SK-N-SH (cell line): ENCODE measurements around the gene LHX6. TPM values are rescaled to one million over a fixed set of nuclear protein-coding genes. Genes with fewer than 3 reads are reported as not detected.

Source experiments
- CTCF ChIA-PET: fragments of 300-600, 350-600 bp; formaldehyde crosslinking; extraction: SDS; loops from one replicate; lab custom pipeline; 2021; lab: Yijun Ruan, JAX
- POLR2A ChIA-PET: fragments of 350-600 bp; sonication (Branson Sonifier 250); formaldehyde crosslinking; extraction: SDS; loops from one replicate; lab custom pipeline; 2020; ENCODE audit warnings: antibody characterized with exemption, inconsistent platforms; lab: Yijun Ruan, JAX
- DNase-seq: peaks from one replicate; pipeline ENCODE4 v3.0.0; 2012
- H2AFZ ChIP-seq: fragments of 200-600 bp; sonication (generic); 2 replicates; pipeline ENCODE4 v1.8.1; 2016; ENCODE audit warnings: antibody characterized with exemption, mild to moderate bottlenecking, low read depth
- H3F3A ChIP-seq: fragments of 200-600 bp; sonication (generic); replicated peaks from 2 replicates; pipeline ENCODE3; 2016; ENCODE audit warnings: antibody characterized with exemption, mild to moderate bottlenecking; ENCODE audit not compliant: insufficient read depth
- H3K27ac ChIP-seq, 2 experiments: fragments of 200-500 bp in 1 of 2; fragments of 200-600 bp in 1 of 2; sonication (Bioruptor generic) in 1 of 2; sonication (generic), shearing (Covaris generic) in 1 of 2; 2 replicates each; pipeline versions ENCODE4 v1.5.1 to v1.6.1; 2014 to 2016; ENCODE audit warnings: low read depth in 2 of 2, inconsistent platforms in 1 of 2, low read length in 1 of 2, mild to moderate bottlenecking in 1 of 2, mixed read lengths in 1 of 2
- H3K27me3 ChIP-seq: fragments of 200-600 bp; sonication (generic), shearing (Covaris generic); 2 replicates; pipeline ENCODE4 v1.6.1; 2016; ENCODE audit warnings: mixed run types; ENCODE audit not compliant: insufficient read depth
- H3K36me3 ChIP-seq, 2 experiments: fragments of 200-500 bp in 1 of 2; fragments of 200-600 bp in 1 of 2; sonication (Bioruptor generic) in 1 of 2; sonication (generic) in 1 of 2; replicated peaks in 1 of 2; 2 replicates each; pipeline versions ENCODE3 to v1.5.1; 2014 to 2016; ENCODE audit warnings: low read length in 1 of 2, mild to moderate bottlenecking in 1 of 2; ENCODE audit not compliant: insufficient read depth in 2 of 2, control insufficient read depth in 1 of 2
- H3K4me1 ChIP-seq, 2 experiments: fragments of 200-500 bp in 1 of 2; fragments of 200-600 bp in 1 of 2; sonication (Bioruptor generic) in 1 of 2; sonication (generic), shearing (Covaris generic) in 1 of 2; 2 replicates each; pipeline versions ENCODE4 v1.5.1 to v1.6.1; 2014 to 2016; ENCODE audit warnings: low read depth in 1 of 2, low read length in 1 of 2, mixed run types in 1 of 2; ENCODE audit not compliant: insufficient read depth in 2 of 2, control insufficient read depth in 1 of 2
- H3K4me2 ChIP-seq: fragments of 200-600 bp; sonication (generic), shearing (Covaris generic); 2 replicates; pipeline ENCODE4 v1.6.1; 2017; ENCODE audit warnings: mixed run types
- H3K4me3 ChIP-seq, 2 experiments: fragments of 200-500 bp in 1 of 2; fragments of 200-600 bp in 1 of 2; sonication (Bioruptor generic) in 1 of 2; sonication (generic), shearing (Covaris generic) in 1 of 2; 2 replicates each; pipeline versions ENCODE4 v1.5.1 to v1.8.1; 2014 to 2016; ENCODE audit warnings: low read depth in 2 of 2, inconsistent platforms in 1 of 2, low read length in 1 of 2, mild to moderate bottlenecking in 1 of 2, mixed read lengths in 1 of 2, moderate library complexity in 1 of 2
- H3K79me2 ChIP-seq: fragments of 200-600 bp; sonication (generic); 2 replicates; pipeline ENCODE4 v1.8.1; 2017; ENCODE audit warnings: mild to moderate bottlenecking; ENCODE audit not compliant: insufficient read depth
- H3K9ac ChIP-seq: fragments of 200-600 bp; sonication (generic); 2 replicates; pipeline ENCODE4 v1.6.1; 2017; ENCODE audit warnings: mixed run types
- H3K9me2 ChIP-seq: fragments of 200-600 bp; sonication (generic); 2 replicates; pipeline ENCODE4 v1.6.1; 2017; ENCODE audit warnings: mixed run types
- H3K9me3 ChIP-seq: fragments of 200-600 bp; sonication (generic); 2 replicates; pipeline ENCODE4 v1.6.1; 2017; ENCODE audit warnings: mixed run types, mild to moderate bottlenecking, moderate library complexity
- H4K20me1 ChIP-seq: fragments of 200-600 bp; sonication (generic); 2 replicates; pipeline ENCODE4 v1.6.1; 2017; ENCODE audit warnings: mild to moderate bottlenecking, mixed run types; ENCODE audit not compliant: insufficient read depth
- FOXJ3 ChIP-seq: sonication (generic); formaldehyde crosslinking; IDR thresholded peaks from 2 replicates; pipeline ENCODE4 v1.5.1; 2020; ENCODE audit warnings: mild to moderate bottlenecking, missing genetic modification reagents
- MAX ChIP-seq: IDR thresholded peaks from 2 replicates; pipeline ENCODE4 v1.4.0; 2012; ENCODE audit warnings: low read depth
- RFX5 ChIP-seq: IDR thresholded peaks from 2 replicates; pipeline ENCODE4 v1.6.1; 2012; ENCODE audit warnings: mild to moderate bottlenecking, improper control_type of control experiment, low read length
- YY1 ChIP-seq: IDR thresholded peaks from 2 replicates; pipeline ENCODE4 v1.4.0; 2012; ENCODE audit warnings: low read depth, mild to moderate bottlenecking
- WGBS: methylation state at CpG from one replicate; pipeline ENCODE4 v1.1.6; 2017; ENCODE audit warnings: low lambda C conversion rate; 5-methylcytosine and 5-hydroxymethylcytosine counted together
- polyA plus RNA-seq, 3 experiments: library from polyadenylated mRNA; depleted of rRNA; stranded (reverse); fragments of >200 nt; gene quantifications; 2 replicates each; pipeline ENCODE4 v1.2.3, GENCODE V29; 2012
- TF ChIP-seq, protein P1 (sequence below): IDR thresholded peaks from 2 replicates; pipeline ENCODE4 v1.6.1; 2012; ENCODE audit warnings: mild to moderate bottlenecking, low read depth, low read length, moderate library complexity
- TF ChIP-seq, protein P2 (sequence below): fragments of 200-600 bp; sonication (generic); IDR thresholded peaks from 2 replicates; pipeline ENCODE4 v1.6.1; 2017; ENCODE audit warnings: antibody characterized with exemption, mild to moderate bottlenecking, moderate library complexity
- TF ChIP-seq, protein P3 (sequence below): IDR thresholded peaks from 2 replicates; pipeline ENCODE4 v1.4.0; 2012; ENCODE audit warnings: low read depth, borderline replicate concordance
- TF ChIP-seq, protein P4 (sequence below): IDR thresholded peaks from 2 replicates; pipeline ENCODE4; 2012

The LHX6 gene
- polyA plus RNA-seq, 1 of the 3 experiments (the other 2 are of a cell fraction), result 0.02 TPM

- no peak for DNase-seq
- no peak overlapping the region for H3K9ac ChIP-seq
- no peak overlapping the region for H3K27ac ChIP-seq
- H3K36me3 ChIP-seq, result peaks cover 23 to 39% of the 10 kb centered on the region in 2 experiments
- CTCF ChIA-PET, result no interaction called here
- H3K9me2 ChIP-seq, result no peaks in the 10 kb centered on the region
- H3K4me2 ChIP-seq, result no peak overlapping the region
- no peaks in the 10 kb centered on the region for H3F3A ChIP-seq
- 0 out of 2 replicates have a peak, but pooled peaks cover 5% of the 10 kb centered on the region for H4K20me1 ChIP-seq
- TF ChIP-seq, protein P1, sequence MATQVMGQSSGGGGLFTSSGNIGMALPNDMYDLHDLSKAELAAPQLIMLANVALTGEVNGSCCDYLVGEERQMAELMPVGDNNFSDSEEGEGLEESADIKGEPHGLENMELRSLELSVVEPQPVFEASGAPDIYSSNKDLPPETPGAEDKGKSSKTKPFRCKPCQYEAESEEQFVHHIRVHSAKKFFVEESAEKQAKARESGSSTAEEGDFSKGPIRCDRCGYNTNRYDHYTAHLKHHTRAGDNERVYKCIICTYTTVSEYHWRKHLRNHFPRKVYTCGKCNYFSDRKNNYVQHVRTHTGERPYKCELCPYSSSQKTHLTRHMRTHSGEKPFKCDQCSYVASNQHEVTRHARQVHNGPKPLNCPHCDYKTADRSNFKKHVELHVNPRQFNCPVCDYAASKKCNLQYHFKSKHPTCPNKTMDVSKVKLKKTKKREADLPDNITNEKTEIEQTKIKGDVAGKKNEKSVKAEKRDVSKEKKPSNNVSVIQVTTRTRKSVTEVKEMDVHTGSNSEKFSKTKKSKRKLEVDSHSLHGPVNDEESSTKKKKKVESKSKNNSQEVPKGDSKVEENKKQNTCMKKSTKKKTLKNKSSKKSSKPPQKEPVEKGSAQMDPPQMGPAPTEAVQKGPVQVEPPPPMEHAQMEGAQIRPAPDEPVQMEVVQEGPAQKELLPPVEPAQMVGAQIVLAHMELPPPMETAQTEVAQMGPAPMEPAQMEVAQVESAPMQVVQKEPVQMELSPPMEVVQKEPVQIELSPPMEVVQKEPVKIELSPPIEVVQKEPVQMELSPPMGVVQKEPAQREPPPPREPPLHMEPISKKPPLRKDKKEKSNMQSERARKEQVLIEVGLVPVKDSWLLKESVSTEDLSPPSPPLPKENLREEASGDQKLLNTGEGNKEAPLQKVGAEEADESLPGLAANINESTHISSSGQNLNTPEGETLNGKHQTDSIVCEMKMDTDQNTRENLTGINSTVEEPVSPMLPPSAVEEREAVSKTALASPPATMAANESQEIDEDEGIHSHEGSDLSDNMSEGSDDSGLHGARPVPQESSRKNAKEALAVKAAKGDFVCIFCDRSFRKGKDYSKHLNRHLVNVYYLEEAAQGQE, result no peak
- TF ChIP-seq MAX (no peak), RFX5 (no peak), FOXJ3 (no peak), YY1 (no peak)
- TF ChIP-seq, protein P2, sequence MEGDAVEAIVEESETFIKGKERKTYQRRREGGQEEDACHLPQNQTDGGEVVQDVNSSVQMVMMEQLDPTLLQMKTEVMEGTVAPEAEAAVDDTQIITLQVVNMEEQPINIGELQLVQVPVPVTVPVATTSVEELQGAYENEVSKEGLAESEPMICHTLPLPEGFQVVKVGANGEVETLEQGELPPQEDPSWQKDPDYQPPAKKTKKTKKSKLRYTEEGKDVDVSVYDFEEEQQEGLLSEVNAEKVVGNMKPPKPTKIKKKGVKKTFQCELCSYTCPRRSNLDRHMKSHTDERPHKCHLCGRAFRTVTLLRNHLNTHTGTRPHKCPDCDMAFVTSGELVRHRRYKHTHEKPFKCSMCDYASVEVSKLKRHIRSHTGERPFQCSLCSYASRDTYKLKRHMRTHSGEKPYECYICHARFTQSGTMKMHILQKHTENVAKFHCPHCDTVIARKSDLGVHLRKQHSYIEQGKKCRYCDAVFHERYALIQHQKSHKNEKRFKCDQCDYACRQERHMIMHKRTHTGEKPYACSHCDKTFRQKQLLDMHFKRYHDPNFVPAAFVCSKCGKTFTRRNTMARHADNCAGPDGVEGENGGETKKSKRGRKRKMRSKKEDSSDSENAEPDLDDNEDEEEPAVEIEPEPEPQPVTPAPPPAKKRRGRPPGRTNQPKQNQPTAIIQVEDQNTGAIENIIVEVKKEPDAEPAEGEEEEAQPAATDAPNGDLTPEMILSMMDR, result no peak
- TF ChIP-seq, protein P3, sequence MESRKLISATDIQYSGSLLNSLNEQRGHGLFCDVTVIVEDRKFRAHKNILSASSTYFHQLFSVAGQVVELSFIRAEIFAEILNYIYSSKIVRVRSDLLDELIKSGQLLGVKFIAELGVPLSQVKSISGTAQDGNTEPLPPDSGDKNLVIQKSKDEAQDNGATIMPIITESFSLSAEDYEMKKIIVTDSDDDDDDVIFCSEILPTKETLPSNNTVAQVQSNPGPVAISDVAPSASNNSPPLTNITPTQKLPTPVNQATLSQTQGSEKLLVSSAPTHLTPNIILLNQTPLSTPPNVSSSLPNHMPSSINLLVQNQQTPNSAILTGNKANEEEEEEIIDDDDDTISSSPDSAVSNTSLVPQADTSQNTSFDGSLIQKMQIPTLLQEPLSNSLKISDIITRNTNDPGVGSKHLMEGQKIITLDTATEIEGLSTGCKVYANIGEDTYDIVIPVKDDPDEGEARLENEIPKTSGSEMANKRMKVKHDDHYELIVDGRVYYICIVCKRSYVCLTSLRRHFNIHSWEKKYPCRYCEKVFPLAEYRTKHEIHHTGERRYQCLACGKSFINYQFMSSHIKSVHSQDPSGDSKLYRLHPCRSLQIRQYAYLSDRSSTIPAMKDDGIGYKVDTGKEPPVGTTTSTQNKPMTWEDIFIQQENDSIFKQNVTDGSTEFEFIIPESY, result no peak
- TF ChIP-seq, protein P4, sequence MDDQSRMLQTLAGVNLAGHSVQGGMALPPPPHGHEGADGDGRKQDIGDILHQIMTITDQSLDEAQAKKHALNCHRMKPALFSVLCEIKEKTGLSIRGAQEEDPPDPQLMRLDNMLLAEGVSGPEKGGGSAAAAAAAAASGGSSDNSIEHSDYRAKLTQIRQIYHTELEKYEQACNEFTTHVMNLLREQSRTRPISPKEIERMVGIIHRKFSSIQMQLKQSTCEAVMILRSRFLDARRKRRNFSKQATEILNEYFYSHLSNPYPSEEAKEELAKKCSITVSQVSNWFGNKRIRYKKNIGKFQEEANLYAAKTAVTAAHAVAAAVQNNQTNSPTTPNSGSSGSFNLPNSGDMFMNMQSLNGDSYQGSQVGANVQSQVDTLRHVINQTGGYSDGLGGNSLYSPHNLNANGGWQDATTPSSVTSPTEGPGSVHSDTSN, result no peak
- TF ChIP-seq, all 33 proteins: peak for 0
- 100% methylated on average over 2 of the region's 2 CpGs for WGBS
- no peak overlapping the region for H3K4me3 ChIP-seq
- H3K27me3 ChIP-seq, result no peaks in the 10 kb centered on the region
- peaks cover 51% of the 10 kb centered on the region for H3K79me2 ChIP-seq
- H3K4me1 ChIP-seq, result peaks cover 7 to 11% of the 10 kb centered on the region in 2 experiments; a peak in 3 of 4 replicates
- no peaks in the 10 kb centered on the region for H3K9me3 ChIP-seq
- no peak overlapping the region for H2AFZ ChIP-seq
- POLR2A ChIA-PET, result no interaction called here
These were observed 30.2 kb upstream of the LHX6 start for GRCh38 chr9:122258886-122259415.
